ENCODE data around the gene COX19. TPM values are rescaled to one million over a fixed set of nuclear protein-coding genes. Genes with fewer than 3 reads are reported as not detected.

The COX19 gene
- polyA plus RNA-seq, 1 donor from 2014 or later, result 16.0 TPM

- no peaks in the 10 kb centered on the region for H3K79me2 ChIP-seq (replicated peaks; ENCODE audit: insufficient read depth, low read length)
- H4K20me1 ChIP-seq (ENCODE audit: insufficient read depth), result no peaks in the 10 kb centered on the region
- H2AFZ ChIP-seq (ENCODE audit: low read depth, low read length), result no peak overlapping the region
- H3K4me3 ChIP-seq (ENCODE audit: low read length), result no peak overlapping the region
- H3K9ac ChIP-seq (ENCODE audit: low read length), result no peak overlapping the region
- H3K36me3 ChIP-seq (ENCODE audit: insufficient read depth, low read length), result no peaks in the 10 kb centered on the region
- no peak overlapping the region for H3K27ac ChIP-seq (ENCODE audit: low read length)
- H3K27me3 ChIP-seq (ENCODE audit: insufficient read depth, low read depth, low read length), result no peaks in the 10 kb centered on the region
- H3K9me3 ChIP-seq (ENCODE audit: low read length), result no peaks in the 10 kb centered on the region
- H3K9me2 ChIP-seq (ENCODE audit: insufficient read depth, low read length), result no peaks in the 10 kb centered on the region
- no peak for TF ChIP-seq MXI1 (conservative IDR thresholded peaks at IDR 0.05; ENCODE audit: poor library complexity, severe bottlenecking)
- no peak for TF ChIP-seq REST (IDR thresholded peaks at IDR 0.05; ENCODE audit: borderline replicate concordance)
- no peak for TF ChIP-seq POLR2AphosphoS5 (IDR thresholded peaks at IDR 0.05)
- no peak for TF ChIP-seq EZH2 (IDR thresholded peaks at IDR 0.05; ENCODE audit: borderline replicate concordance, insufficient read depth, low read length, poor library complexity, severe bottlenecking)
- no peaks in the 10 kb centered on the region for H3F3A ChIP-seq (ENCODE audit: insufficient read depth, low read length, poor library complexity, severe bottlenecking)
- H3K4me2 ChIP-seq (ENCODE audit: low read length), result no peak overlapping the region
Measured at GRCh38 chr7:919924-920341, 55.4 kb downstream of the COX19 start.

- no peaks in the 10 kb centered on the region for H3K36me3 ChIP-seq (ENCODE audit: insufficient read depth, low read length)
- no peak overlapping the region for H3K27ac ChIP-seq (ENCODE audit: low read length)
- H3K9ac ChIP-seq (ENCODE audit: low read length), result no peak overlapping the region
- H2AFZ ChIP-seq (ENCODE audit: low read depth, low read length), result no peak overlapping the region
- H3K9me2 ChIP-seq (ENCODE audit: insufficient read depth, low read length), result no peaks in the 10 kb centered on the region
- no peaks in the 10 kb centered on the region for H3K79me2 ChIP-seq (replicated peaks; ENCODE audit: insufficient read depth, low read length)
- no peaks in the 10 kb centered on the region for H4K20me1 ChIP-seq (ENCODE audit: insufficient read depth)
- no peak overlapping the region for H3K4me2 ChIP-seq (ENCODE audit: low read length)
- no peak for TF ChIP-seq EZH2 (IDR thresholded peaks at IDR 0.05; ENCODE audit: borderline replicate concordance, insufficient read depth, low read length, poor library complexity, severe bottlenecking)
- no peak for TF ChIP-seq EP300 (conservative IDR thresholded peaks at IDR 0.05; ENCODE audit: poor library complexity, severe bottlenecking)
- no peak for TF ChIP-seq CTCF (IDR thresholded peaks at IDR 0.05; ENCODE audit: poor library complexity, severe bottlenecking)
- TF ChIP-seq RAD21 (conservative IDR thresholded peaks at IDR 0.05), result no peak
- TF ChIP-seq TAF1 (IDR thresholded peaks at IDR 0.05; ENCODE audit: low read depth), result no peak
- TF ChIP-seq SMC3 (conservative IDR thresholded peaks at IDR 0.05; ENCODE audit: poor library complexity), result no peak
- no peak for TF ChIP-seq MXI1 (conservative IDR thresholded peaks at IDR 0.05; ENCODE audit: poor library complexity, severe bottlenecking)
- no peaks in the 10 kb centered on the region for H3K27me3 ChIP-seq (ENCODE audit: insufficient read depth, low read depth, low read length)
- no peaks in the 10 kb centered on the region for H3K9me3 ChIP-seq (ENCODE audit: low read length)
- no peaks in the 10 kb centered on the region for H3F3A ChIP-seq (ENCODE audit: insufficient read depth, low read length, poor library complexity, severe bottlenecking)
- H3K4me3 ChIP-seq (ENCODE audit: low read length), result no peak overlapping the region
Measured at GRCh38 chr7:919114-919442, 56.3 kb downstream of the COX19 start.

Data from neural cell (in vitro differentiated cells).